Loucy (cell line): ENCODE data around the gene CTXN2.
A peak's percentile ranks its signal among the peaks of the same experiment; 100 is the strongest.

ENCODE experiments used
- H2AFZ ChIP-seq: fragments of 200-600 bp; sonication (generic); 2 replicates; pipeline ENCODE4 v1.6.0; 2016; ENCODE audit warnings: antibody characterized with exemption, mild to moderate bottlenecking, low read length, moderate library complexity
- H3F3A ChIP-seq: fragments of 200-600 bp; 2 replicates; pipeline ENCODE4 v1.6.0; 2016; ENCODE audit warnings: antibody characterized with exemption, low read depth, mild to moderate bottlenecking
- H3K27me3 ChIP-seq: fragments of 200-600 bp; sonication (generic); 2 replicates; pipeline ENCODE4 v1.6.1; 2014; ENCODE audit warnings: low read length, mild to moderate bottlenecking; ENCODE audit not compliant: insufficient read depth, poor library complexity, severe bottlenecking
- H3K36me3 ChIP-seq: fragments of 200-600 bp; sonication (generic); 2 replicates; pipeline ENCODE4 v1.6.1; 2016; ENCODE audit warnings: low read length; ENCODE audit not compliant: insufficient read depth
- H3K4me1 ChIP-seq: fragments of 200-600 bp; sonication (generic); 2 replicates; pipeline ENCODE4 v1.5.1; 2014; ENCODE audit warnings: low read length, mild to moderate bottlenecking; ENCODE audit not compliant: insufficient read depth, poor library complexity, severe bottlenecking
- H3K4me2 ChIP-seq: fragments of 200-600 bp; sonication (generic); 2 replicates; pipeline ENCODE4 v1.6.0; 2014; ENCODE audit warnings: antibody characterized with exemption, low read length, low read depth, mild to moderate bottlenecking; ENCODE audit not compliant: poor library complexity, severe bottlenecking
- H3K4me3 ChIP-seq: fragments of 200-600 bp; sonication (generic); 2 replicates; pipeline ENCODE4 v1.5.1; 2014; ENCODE audit warnings: low read length, mild to moderate bottlenecking, mixed read lengths; ENCODE audit not compliant: poor library complexity, severe bottlenecking
- H3K79me2 ChIP-seq: fragments of 200-600 bp; sonication (generic); 2 replicates; pipeline ENCODE4 v1.6.1; 2014; ENCODE audit warnings: low read length; ENCODE audit not compliant: insufficient read depth
- H3K9ac ChIP-seq: fragments of 200-600 bp; sonication (generic); 2 replicates; pipeline ENCODE4 v1.6.0; 2014; ENCODE audit warnings: mild to moderate bottlenecking, low read depth, low read length, moderate library complexity; ENCODE audit not compliant: poor library complexity, severe bottlenecking
- H3K9me2 ChIP-seq: fragments of 200-600 bp; sonication (generic); replicated peaks from 2 replicates; pipeline ENCODE4 v1.6.1; 2016; ENCODE audit warnings: low read depth, low read length, mixed read lengths
- H3K9me3 ChIP-seq: fragments of 200-600 bp; sonication (generic); 2 replicates; pipeline ENCODE4 v1.6.1; 2014; ENCODE audit warnings: mild to moderate bottlenecking, antibody characterized with exemption, low read length, low read depth; ENCODE audit not compliant: insufficient read depth
- H4K20me1 ChIP-seq: fragments of 200-600 bp; sonication (generic); 2 replicates; pipeline ENCODE4 v1.6.0; 2014; ENCODE audit warnings: antibody characterized with exemption, low read length, mild to moderate bottlenecking; ENCODE audit not compliant: insufficient read depth, poor library complexity, severe bottlenecking
- CTCF ChIP-seq: fragments of 200-600 bp; sonication (generic); conservative IDR thresholded peaks from 2 replicates; pipeline ENCODE4 v1.5.1; 2014; ENCODE audit warnings: mild to moderate bottlenecking, antibody characterized with exemption, low read length
- EZH2phosphoT487 ChIP-seq: fragments of 200-600 bp; IDR thresholded peaks from 2 replicates; pipeline ENCODE4 v1.6.1; 2018; ENCODE audit warnings: antibody characterized with exemption, mild to moderate bottlenecking, moderate library complexity, borderline replicate concordance

The CTXN2 gene

DNA sequence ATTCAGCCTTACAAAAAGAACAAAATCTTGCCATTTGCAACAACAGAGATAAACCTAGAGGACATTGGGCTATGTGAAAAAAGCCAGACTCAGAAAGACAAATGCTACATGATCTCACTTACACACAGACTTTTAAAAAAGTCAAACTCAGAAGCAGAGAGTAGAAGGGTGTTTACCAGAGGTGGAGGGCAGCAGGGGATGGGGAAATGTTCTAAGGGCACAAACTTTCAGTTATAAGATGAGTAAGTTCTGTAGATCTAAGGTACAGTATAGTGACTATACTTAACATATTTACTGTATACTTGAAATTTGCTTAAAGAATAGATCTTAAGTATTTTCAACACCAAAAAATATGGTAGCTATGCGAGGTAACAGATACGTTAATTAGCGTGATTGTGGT lies 16.3 kb upstream of the CTXN2 start:
- no peak overlapping the region for H3K9ac ChIP-seq
- H3K79me2 ChIP-seq, result peaks cover 75% of the 10 kb centered on the region
- no peaks in the 10 kb centered on the region for H3K36me3 ChIP-seq
- peaks cover 55% of the 10 kb centered on the region for H4K20me1 ChIP-seq
- H3K4me3 ChIP-seq, result peak overlapping the region; percentile 90
- H3K4me2 ChIP-seq, result peak overlapping the region; percentile 97
- H3K27me3 ChIP-seq, result no peaks in the 10 kb centered on the region
- H3K4me1 ChIP-seq, result peaks cover 40% of the 10 kb centered on the region
- H3F3A ChIP-seq, result no peaks in the 10 kb centered on the region
- H3K9me3 ChIP-seq, result 0 out of 2 replicates have a peak, but pooled peaks cover 6% of the 10 kb centered on the region
- H3K9me2 ChIP-seq, result no peaks in the 10 kb centered on the region
- no peak for TF ChIP-seq CTCF
- TF ChIP-seq EZH2phosphoT487, result no peak
- no peak overlapping the region for H2AFZ ChIP-seq

- no peaks in the 10 kb centered on the region for H3K27me3 ChIP-seq
- H4K20me1 ChIP-seq, result peaks cover 51% of the 10 kb centered on the region
- H3K79me2 ChIP-seq, result peaks cover 68% of the 10 kb centered on the region
- H2AFZ ChIP-seq, result no peak overlapping the region
- 0 out of 2 replicates have a peak, but pooled peaks cover 6% of the 10 kb centered on the region for H3K9me3 ChIP-seq
- H3F3A ChIP-seq, result no peaks in the 10 kb centered on the region
- no peaks in the 10 kb centered on the region for H3K9me2 ChIP-seq
- TF ChIP-seq EZH2phosphoT487 (no peak), CTCF (no peak)
- peaks cover 34% of the 10 kb centered on the region for H3K4me1 ChIP-seq
- H3K36me3 ChIP-seq, result no peaks in the 10 kb centered on the region
- H3K4me3 ChIP-seq, result peak overlapping the region; percentile 90
- H3K4me2 ChIP-seq, result peak overlapping the region; percentile 97
- peak overlapping the region; percentile 92 for H3K9ac ChIP-seq
Measured at GRCh38 chr15:48176112-48176511, 15.4 kb upstream of the CTXN2 start.

GRCh38 chr15:48176957-48177356 lies 14.5 kb upstream of the CTXN2 start:
- Histone ChIP-seq H3K79me2 (peaks cover 59% of the 10 kb centered on the region), H4K20me1 (peaks cover 50% of the 10 kb centered on the region)
- no peak for TF ChIP-seq EZH2phosphoT487
- no peak for TF ChIP-seq CTCF

More at GRCh38 chr15:48176957-48177356, 14.5 kb upstream of the CTXN2 start:
- Histone ChIP-seq H2AFZ (peak overlapping the region; percentile 99; the same call in 1 of the 2 replicates), H3K9ac (peak overlapping the region; percentile 92), H3K4me1 (peaks cover 33% of the 10 kb centered on the region), H3K9me2 (no peaks in the 10 kb centered on the region), H3K9me3 (0 out of 2 replicates have a peak, but pooled peaks cover 6% of the 10 kb centered on the region), H3F3A (no peaks in the 10 kb centered on the region), H3K4me3 (peak overlapping the region; percentile 90), H3K27me3 (no peaks in the 10 kb centered on the region), H3K4me2 (peak overlapping the region; percentile 97), H3K36me3 (no peaks in the 10 kb centered on the region)
